Activated CD4-positive, alpha-beta T cell treated with anti-CD3 and anti-CD28 coated beads for 36 hours (primary cell): ENCODE data around the gene PCDHGA12. TPM values are rescaled to one million over a fixed set of nuclear protein-coding genes. Genes with fewer than 3 reads are reported as not detected.
"Not testable (repeated sequence)": the region's sequence is repeated elsewhere in the genome, so short reads cannot be mapped to it uniquely, and the experiment has no call there.

Source experiments
- ATAC-seq: fragments of 200-7000 bp; cut with Tn5 transposase; one replicate; pipeline ENCODE4 v1.10.0; 2021; ENCODE audit warnings: mild to moderate bottlenecking, moderate library complexity
- CTCF ChIA-PET: fragments of 350-600 bp; sonication (Branson Sonifier 250); formaldehyde crosslinking; loops from one replicate; lab custom pipeline; 2021; ENCODE audit warnings: antibody characterized with exemption; lab: Charles Lee
- POLR2A ChIA-PET: fragments of 350-600 bp; sonication (Branson Sonifier 250); formaldehyde crosslinking; loops from one replicate; lab custom pipeline; 2021; ENCODE audit warnings: antibody characterized with exemption, inconsistent platforms; lab: Charles Lee
- DNase-seq: peaks from one replicate; pipeline ENCODE4 v3.0.0-alpha.2; 2020
- H3K27ac Mint-ChIP-seq: one replicate; pipeline ENCODE4 v1.8.0; 2021; ENCODE audit warnings: mixed read lengths
- H3K27me3 Mint-ChIP-seq: one replicate; pipeline ENCODE4 v1.8.0; 2021; ENCODE audit warnings: mixed read lengths
- H3K36me3 Mint-ChIP-seq: one replicate; pipeline ENCODE4 v1.8.0; 2021; ENCODE audit warnings: low read depth, mixed read lengths
- H3K4me1 Mint-ChIP-seq: one replicate; pipeline ENCODE4 v1.8.0; 2021; ENCODE audit warnings: mixed read lengths
- H3K4me3 Mint-ChIP-seq: one replicate; pipeline ENCODE4 v1.8.0; 2021; ENCODE audit warnings: mild to moderate bottlenecking, moderate library complexity, mixed read lengths
- H3K9me3 Mint-ChIP-seq: one replicate; pipeline ENCODE4 v1.8.0; 2021; ENCODE audit warnings: low read depth, mixed read lengths
- intact Hi-C, 2 experiments: fragments of 100-400 bp; cut with DNase I in 1 of 2; cut with micrococcal nuclease in 1 of 2; formaldehyde crosslinking; loops; one replicate each; pipeline versions ENCODE4 v1.14.2 to v1.15.1; 2022 to 2024; cut with DNase I, micrococcal nuclease
- total RNA-seq, 2 experiments: library from RNA; stranded (reverse); gene quantifications; one replicate each; pipeline ENCODE4 v1.2.3, GENCODE V29; 2021

PCDHGA12 gene
- total RNA-seq, 2 experiments from 2014 or later: 0.07 to 0.09 TPM

DNA sequence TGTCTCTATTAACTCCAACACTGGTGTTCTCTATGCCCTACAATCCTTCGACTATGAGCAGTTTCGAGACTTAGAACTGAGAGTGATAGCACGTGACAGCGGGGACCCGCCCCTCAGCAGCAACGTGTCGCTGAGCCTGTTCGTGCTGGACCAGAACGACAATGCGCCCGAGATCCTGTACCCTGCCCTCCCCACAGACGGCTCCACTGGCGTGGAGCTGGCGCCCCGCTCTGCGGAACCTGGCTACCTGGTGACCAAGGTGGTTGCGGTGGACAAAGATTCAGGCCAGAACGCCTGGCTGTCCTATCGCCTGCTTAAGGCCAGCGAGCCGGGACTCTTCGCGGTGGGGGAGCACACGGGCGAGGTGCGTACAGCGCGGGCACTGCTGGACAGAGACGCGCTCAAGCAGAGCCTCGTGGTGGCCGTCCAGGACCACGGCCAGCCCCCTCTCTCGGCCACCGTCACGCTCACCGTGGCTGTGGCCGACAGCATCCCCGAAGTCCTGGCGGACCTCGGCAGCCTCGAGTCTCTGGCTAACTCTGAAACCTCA, 7.5 kb upstream of the PCDHGA12 start:
- Mint-ChIP-seq H3K27me3 (peaks cover 76% of the 10 kb centered on the region), H3K4me3 (no peak overlapping the region), H3K27ac (no peak overlapping the region), H3K4me1 (peaks cover 1% of the 10 kb centered on the region), H3K36me3 (peaks cover 37% of the 10 kb centered on the region), H3K9me3 (peaks cover 37% of the 10 kb centered on the region)
- ChIA-PET POLR2A (no interaction called here), CTCF (interaction anchor here (0.7 to 2.7 kb wide), 4 partner anchors 8 to 72 kb away, joined by 3 to 32 read pairs (median 12); partner anchors contain the start of genes PCDHGA10 and PCDHGA12)
- ATAC-seq (no peak), DNase-seq (no peak)
- intact Hi-C loops: loop anchor here (5.0 to 10.0 kb wide), 3 partner anchors 54 to 198 kb away; partner anchors contain the start of genes PCDHB14 (in 1 of the 2) and PCDHGC3 (in 1 of the 2)

DNA sequence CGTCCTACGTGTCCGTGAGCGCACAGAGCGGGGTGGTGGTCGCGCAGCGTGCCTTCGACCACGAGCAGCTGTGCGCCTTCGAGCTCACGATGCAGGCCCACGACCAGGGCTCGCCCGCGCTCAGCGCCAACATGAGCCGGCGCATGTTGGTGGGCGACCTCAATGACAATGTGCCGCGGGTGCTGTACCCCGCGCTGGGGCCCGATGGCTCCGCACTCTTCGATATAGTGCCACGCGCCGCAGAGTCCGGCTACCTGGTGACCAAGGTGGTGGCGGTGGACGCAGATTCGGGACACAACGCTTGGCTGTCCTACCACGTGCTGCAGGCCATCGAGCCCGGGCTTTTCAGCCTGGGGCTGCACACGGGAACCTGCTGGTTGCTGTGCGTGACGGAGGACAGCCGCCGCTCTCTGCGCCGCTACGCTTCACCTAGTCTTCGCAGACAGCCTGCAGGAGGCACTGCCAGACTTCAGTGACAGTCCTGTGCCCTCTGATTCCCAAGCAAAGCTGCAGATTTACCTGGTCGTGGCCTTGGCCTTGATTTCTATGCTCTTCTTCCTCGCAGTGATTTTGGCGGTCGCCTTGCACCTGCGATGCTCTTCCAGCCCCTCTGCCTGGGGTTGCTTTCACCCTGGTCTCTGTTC, 2.4 kb upstream of the PCDHGA12 start:
- peaks cover 68% of the 10 kb centered on the region for H3K27me3 Mint-ChIP-seq
- peaks cover 31% of the 10 kb centered on the region for H3K9me3 Mint-ChIP-seq
- ATAC-seq (no peak), DNase-seq (no peak)
- H3K36me3 Mint-ChIP-seq: peaks cover 30% of the 10 kb centered on the region
- H3K4me1 Mint-ChIP-seq: peaks cover 17% of the 10 kb centered on the region
- H3K27ac Mint-ChIP-seq: peak overlapping the region; percentile 21
- intact Hi-C loops: loop anchor here (10.0 kb wide), 2 partner anchors 193 to 203 kb away; partner anchors contain the start of gene PCDHB14 (in 1 of the 2)
- no peak overlapping the region for H3K4me3 Mint-ChIP-seq
- ChIA-PET POLR2A (no interaction called here), CTCF (interaction anchor here (0.5 to 1.2 kb wide), 5 partner anchors 15 to 552 kb away, joined by 3 to 4 read pairs (median 3); partner anchors contain the start of gene PCDHGA10)

DNA sequence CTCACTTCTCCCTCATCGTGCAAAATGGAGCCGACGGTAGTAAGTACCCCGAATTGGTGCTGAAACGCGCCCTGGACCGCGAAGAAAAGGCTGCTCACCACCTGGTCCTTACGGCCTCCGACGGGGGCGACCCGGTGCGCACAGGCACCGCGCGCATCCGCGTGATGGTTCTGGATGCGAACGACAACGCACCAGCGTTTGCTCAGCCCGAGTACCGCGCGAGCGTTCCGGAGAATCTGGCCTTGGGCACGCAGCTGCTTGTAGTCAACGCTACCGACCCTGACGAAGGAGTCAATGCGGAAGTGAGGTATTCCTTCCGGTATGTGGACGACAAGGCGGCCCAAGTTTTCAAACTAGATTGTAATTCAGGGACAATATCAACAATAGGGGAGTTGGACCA, 979 bp downstream of the PCDHGA12 start:
- ATAC-seq (peak; percentile 36), DNase-seq (peak; percentile 33)
- intact Hi-C loops: loop anchor here in 1 of 2 experiments (5.0 kb wide), 1 partner anchor 46 kb away; the partner anchor contains the start of gene PCDHGC3
- Mint-ChIP-seq H3K9me3 (peaks cover 33% of the 10 kb centered on the region), H3K36me3 (peaks cover 31% of the 10 kb centered on the region), H3K4me1 (peaks cover 17% of the 10 kb centered on the region), H3K27ac (no peak overlapping the region), H3K4me3 (peak overlapping the region; percentile 45), H3K27me3 (peaks cover 64% of the 10 kb centered on the region)
- CTCF ChIA-PET: interaction anchor here (0.7 to 3.3 kb wide), 24 partner anchors 10 to 133 kb away, joined by 3 to 32 read pairs (median 6); partner anchors contain the start of genes PCDHGA10, PCDHGA11, PCDHGA3 and PCDHGA4
- POLR2A ChIA-PET: no interaction called here

DNA sequence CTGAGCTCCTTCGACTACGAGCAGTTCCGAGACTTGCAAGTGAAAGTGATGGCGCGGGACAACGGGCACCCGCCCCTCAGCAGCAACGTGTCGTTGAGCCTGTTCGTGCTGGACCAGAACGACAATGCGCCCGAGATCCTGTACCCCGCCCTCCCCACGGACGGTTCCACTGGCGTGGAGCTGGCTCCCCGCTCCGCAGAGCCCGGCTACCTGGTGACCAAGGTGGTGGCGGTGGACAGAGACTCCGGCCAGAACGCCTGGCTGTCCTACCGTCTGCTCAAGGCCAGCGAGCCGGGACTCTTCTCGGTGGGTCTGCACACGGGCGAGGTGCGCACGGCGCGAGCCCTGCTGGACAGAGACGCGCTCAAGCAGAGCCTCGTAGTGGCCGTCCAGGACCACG, 2.0 kb downstream of the PCDHGA12 start:
- H3K27me3 Mint-ChIP-seq: peaks cover 55% of the 10 kb centered on the region
- peaks cover 17% of the 10 kb centered on the region for H3K4me1 Mint-ChIP-seq
- H3K9me3 Mint-ChIP-seq: peaks cover 31% of the 10 kb centered on the region
- H3K36me3 Mint-ChIP-seq: peaks cover 27% of the 10 kb centered on the region
- H3K27ac Mint-ChIP-seq, POLR2A ChIA-PET, ATAC-seq, H3K4me3 Mint-ChIP-seq, DNase-seq: not testable (repeated sequence)
- CTCF ChIA-PET: interaction anchor here (0.7 to 3.3 kb wide), 4 partner anchors 11 to 92 kb away, joined by 3 to 32 read pairs (median 10); partner anchors contain the start of gene PCDHGA11
- intact Hi-C loops: loop anchor here in 1 of 2 experiments (5.0 kb wide), 1 partner anchor 45 kb away; the partner anchor contains the start of gene PCDHGC3

DNA sequence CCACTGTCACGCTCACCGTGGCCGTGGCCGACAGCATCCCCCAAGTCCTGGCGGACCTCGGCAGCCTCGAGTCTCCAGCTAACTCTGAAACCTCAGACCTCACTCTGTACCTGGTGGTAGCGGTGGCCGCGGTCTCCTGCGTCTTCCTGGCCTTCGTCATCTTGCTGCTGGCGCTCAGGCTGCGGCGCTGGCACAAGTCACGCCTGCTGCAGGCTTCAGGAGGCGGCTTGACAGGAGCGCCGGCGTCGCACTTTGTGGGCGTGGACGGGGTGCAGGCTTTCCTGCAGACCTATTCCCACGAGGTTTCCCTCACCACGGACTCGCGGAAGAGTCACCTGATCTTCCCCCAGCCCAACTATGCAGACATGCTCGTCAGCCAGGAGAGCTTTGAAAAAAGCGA, 2.4 kb downstream of the PCDHGA12 start:
- H3K4me3 Mint-ChIP-seq, DNase-seq, H3K27ac Mint-ChIP-seq, POLR2A ChIA-PET, ATAC-seq: not testable (repeated sequence)
- Mint-ChIP-seq H3K4me1 (peaks cover 17% of the 10 kb centered on the region), H3K27me3 (peaks cover 52% of the 10 kb centered on the region), H3K9me3 (peaks cover 29% of the 10 kb centered on the region), H3K36me3 (peaks cover 27% of the 10 kb centered on the region)
- intact Hi-C loops: loop anchor here in 1 of 2 experiments (5.0 kb wide), 1 partner anchor 45 kb away; the partner anchor contains the start of gene PCDHGC3
- CTCF ChIA-PET: interaction anchor here (0.7 kb wide), 1 partner anchor 33 kb away, joined by 3 read pairs; no protein-coding TSS in a partner anchor

DNA sequence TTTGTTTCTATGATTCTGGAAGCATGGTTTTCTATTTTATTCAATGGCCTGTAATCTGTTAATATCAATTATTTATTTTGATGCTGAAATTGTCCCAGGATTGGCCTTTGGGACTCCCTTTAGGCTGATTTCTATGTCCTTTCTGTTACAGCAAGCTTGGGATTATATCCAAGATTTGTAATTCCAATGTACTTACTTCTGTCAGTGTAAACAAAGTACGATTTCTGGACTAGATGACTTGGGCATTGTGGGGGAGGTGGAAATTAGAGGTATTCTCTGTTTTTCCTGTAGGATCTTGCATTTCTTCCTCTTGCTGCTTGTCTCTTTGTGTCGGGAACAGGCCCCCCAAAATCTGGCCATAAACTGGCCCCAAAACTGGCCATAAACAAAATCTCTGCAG, 3.7 kb downstream of the PCDHGA12 start:
- ChIA-PET CTCF (interaction anchor here (0.6 kb wide), 2 partner anchors 37 to 42 kb away, joined by 3 read pairs; partner anchors contain the start of gene PCDHGC3), POLR2A (no interaction called here)
- peaks cover 21% of the 10 kb centered on the region for H3K36me3 Mint-ChIP-seq
- peaks cover 44% of the 10 kb centered on the region for H3K27me3 Mint-ChIP-seq
- ATAC-seq (no peak), DNase-seq (no peak)
- intact Hi-C loops: loop anchor here in 1 of 2 experiments (5.0 kb wide), 1 partner anchor 43 kb away; the partner anchor contains the start of gene PCDHGC3
- H3K4me1 Mint-ChIP-seq: peaks cover 17% of the 10 kb centered on the region
- H3K9me3 Mint-ChIP-seq: peaks cover 27% of the 10 kb centered on the region
- no peak overlapping the region for H3K27ac Mint-ChIP-seq
- H3K4me3 Mint-ChIP-seq: no peak overlapping the region

DNA sequence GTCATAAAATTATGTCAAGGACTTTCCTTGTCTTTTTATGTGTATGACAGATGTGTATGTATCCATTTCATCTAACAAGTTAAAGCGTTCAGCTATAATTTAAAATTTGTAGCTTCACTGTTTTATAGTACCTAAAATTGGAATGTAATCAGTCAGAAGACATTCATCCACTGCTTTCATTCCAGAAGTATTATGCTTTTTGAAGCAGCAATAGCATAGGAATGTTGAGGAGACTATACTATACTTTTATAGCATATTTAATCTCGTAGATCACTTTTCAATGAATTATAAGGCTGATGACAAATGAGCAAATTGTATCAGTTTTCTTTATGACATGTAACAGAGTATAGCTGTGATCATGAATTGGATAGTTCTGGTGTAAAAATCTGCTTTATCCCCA, 6.9 kb downstream of the PCDHGA12 start:
- peaks cover 15% of the 10 kb centered on the region for H3K9me3 Mint-ChIP-seq
- ChIA-PET POLR2A (no interaction called here), CTCF (interaction anchor here (0.9 to 1.3 kb wide), 2 partner anchors 16 to 127 kb away, joined by 3 read pairs; partner anchors contain the start of gene PCDHGA11)
- H3K27me3 Mint-ChIP-seq: peaks cover 38% of the 10 kb centered on the region
- H3K4me1 Mint-ChIP-seq: no peaks in the 10 kb centered on the region
- intact Hi-C loops: no loop called here
- H3K27ac Mint-ChIP-seq: no peak overlapping the region
- ATAC-seq (no peak), DNase-seq (no peak)
- H3K4me3 Mint-ChIP-seq: no peak overlapping the region
- peaks cover 2% of the 10 kb centered on the region for H3K36me3 Mint-ChIP-seq

DNA sequence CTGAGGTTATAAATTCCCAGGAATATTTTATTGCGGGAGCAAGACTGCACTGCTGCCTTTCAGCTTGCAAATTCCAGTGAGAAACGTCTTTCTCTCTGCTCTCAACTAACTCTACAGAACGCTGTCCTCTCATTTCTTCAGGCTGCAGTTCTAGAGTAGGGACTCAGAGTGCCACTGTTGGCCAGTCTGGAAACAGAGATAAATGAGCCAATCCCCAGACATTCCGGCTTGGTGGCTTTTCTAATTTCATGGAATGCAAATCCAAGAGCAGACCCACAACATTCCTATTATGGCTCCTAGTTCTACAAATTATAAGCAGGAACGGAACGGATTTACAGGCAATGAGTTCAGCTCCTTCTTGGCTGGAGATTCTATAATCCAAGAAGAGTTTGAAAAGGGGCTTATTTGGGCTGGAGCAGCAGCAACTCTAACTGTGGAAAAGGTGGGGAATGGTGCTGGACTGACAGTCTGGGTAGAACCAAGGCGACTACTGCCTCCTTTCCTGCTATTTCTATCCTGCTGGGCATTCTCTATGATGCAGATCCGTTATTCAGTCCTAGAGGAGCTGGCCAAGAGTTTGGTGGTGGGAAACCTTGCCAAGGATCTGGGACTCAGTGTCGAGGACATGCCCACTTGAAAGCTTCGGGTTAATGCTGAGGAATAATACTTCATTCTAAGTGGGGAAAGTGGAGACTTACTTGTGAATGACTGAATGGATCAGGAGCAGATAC, 9.3 kb downstream of the PCDHGA12 start:
- H3K9me3 Mint-ChIP-seq: peaks cover 7% of the 10 kb centered on the region
- no peak overlapping the region for H3K4me3 Mint-ChIP-seq
- ChIA-PET POLR2A (no interaction called here), CTCF (interaction anchor here (0.6 to 0.8 kb wide), 3 partner anchors 16 to 232 kb away, joined by 3 to 4 read pairs (median 3); partner anchors contain the start of gene PCDHGB7)
- DNase-seq: no peak
- no peak overlapping the region for H3K27ac Mint-ChIP-seq
- intact Hi-C loops: no loop called here
- no peaks in the 10 kb centered on the region for H3K4me1 Mint-ChIP-seq
- peaks cover 27% of the 10 kb centered on the region for H3K27me3 Mint-ChIP-seq
- ATAC-seq: no peak
- H3K36me3 Mint-ChIP-seq: no peaks in the 10 kb centered on the region

DNA sequence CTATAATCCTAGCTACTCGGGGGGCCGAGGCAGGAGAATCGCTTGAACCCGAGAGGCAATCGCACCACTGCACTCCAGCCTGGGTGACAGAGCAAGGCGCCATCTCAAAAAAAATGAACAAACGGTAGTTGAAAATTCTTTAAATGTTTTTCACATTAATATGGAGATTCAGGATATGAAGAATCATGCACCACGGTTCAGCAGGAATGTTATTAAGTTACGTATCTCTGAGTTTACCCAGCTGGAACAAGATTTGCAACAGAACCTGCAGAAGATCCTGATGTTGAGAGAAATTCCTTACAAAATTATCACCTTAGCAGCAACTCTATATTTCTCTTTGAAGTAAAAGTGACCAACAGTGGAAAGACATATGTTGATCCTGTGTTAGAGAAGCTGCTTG, 10.0 kb downstream of the PCDHGA12 start:
- H3K36me3 Mint-ChIP-seq: no peaks in the 10 kb centered on the region
- ATAC-seq (no peak), DNase-seq (no peak)
- H3K9me3 Mint-ChIP-seq: peaks cover 7% of the 10 kb centered on the region
- H3K27ac Mint-ChIP-seq: no peak overlapping the region
- intact Hi-C loops: no loop called here
- CTCF ChIA-PET: interaction anchor here (0.5 to 0.6 kb wide), 3 partner anchors 17 to 232 kb away, joined by 3 to 4 read pairs (median 4); no protein-coding TSS in a partner anchor
- POLR2A ChIA-PET: interaction anchor here (0.7 kb wide), 1 partner anchor 484 kb away, joined by 4 read pairs; no protein-coding TSS in a partner anchor
- H3K4me1 Mint-ChIP-seq: no peaks in the 10 kb centered on the region
- H3K27me3 Mint-ChIP-seq: peaks cover 25% of the 10 kb centered on the region
- no peak overlapping the region for H3K4me3 Mint-ChIP-seq

DNA sequence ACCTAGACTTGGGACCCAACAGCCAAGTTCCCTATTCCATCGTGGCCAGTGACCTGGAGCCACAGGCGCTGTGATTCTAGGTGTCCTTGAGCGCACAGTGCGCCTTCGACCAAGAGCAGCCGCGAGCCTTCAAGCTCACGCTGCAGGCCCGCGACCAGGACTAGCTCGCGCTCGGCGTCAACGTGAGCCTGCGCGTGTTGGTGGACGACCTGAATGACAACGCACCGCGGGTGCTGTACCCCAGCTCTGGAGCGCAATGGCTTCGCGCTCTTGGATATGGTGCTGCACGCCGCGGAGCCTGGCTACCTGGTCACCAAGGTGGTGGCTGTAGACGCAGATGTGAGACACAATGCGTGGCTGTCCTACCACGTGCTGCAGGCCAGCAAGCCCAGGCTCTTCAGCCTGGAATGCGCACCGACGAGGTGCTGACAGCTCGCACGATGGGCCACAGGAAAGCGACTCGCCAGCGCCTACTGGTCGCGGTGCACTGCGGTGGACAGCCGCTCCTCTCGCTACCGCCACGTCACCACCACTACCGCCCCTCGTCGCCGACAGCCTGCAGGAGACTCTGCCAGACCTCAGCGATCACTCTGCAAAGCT, 11.4 kb downstream of the PCDHGA12 start:
- DNase-seq (no peak), ATAC-seq (no peak)
- CTCF ChIA-PET: interaction anchor here (2.0 kb wide), 1 partner anchor 11 kb away, joined by 6 read pairs; the partner anchor contains the start of gene PCDHGA12
- Mint-ChIP-seq H3K36me3 (no peaks in the 10 kb centered on the region), H3K4me3 (no peak overlapping the region), H3K27me3 (peaks cover 26% of the 10 kb centered on the region), H3K9me3 (peaks cover 7% of the 10 kb centered on the region), H3K27ac (no peak overlapping the region), H3K4me1 (no peaks in the 10 kb centered on the region)
- intact Hi-C loops: no loop called here
- POLR2A ChIA-PET: no interaction called here
